ENCODE data around the gene ZBTB24. TPM values are rescaled to one million over a fixed set of nuclear protein-coding genes. Genes with fewer than 3 reads are reported as not detected.

Gene ZBTB24
- total RNA-seq, 4 donors from 2014 or later: 4.4 to 12.6 (median 9.0) TPM

DNA sequence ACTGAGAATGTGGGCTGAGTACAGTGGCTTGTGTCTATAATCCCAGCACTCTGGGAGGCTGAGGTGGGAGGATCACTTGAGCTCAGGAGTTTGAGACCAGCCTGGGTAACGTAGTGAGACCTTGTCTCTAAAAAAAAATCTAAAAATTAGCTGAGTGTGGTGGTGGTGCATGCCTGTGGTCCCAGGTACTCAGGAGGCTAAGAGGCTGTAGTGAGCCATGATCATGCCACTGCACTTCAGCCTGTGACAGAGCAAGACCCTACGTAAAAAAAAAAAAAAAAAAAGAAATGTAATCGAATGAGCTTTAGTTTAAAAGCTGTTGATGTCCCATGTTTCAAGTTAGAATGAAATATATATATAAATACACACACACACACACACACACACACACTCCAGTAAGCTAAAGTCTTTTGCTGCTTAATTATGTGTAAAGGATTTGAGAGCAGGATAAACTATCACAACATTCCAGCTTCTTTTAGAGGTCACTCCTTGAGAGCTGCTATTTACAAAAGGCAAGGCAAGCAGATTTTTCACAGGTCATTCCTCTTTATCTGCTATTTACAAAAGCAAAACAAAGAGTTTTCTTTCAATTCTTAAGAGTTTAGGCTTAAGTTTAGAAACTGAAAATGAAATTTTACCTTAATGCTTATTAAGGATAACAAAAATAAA, 22.7 kb downstream of the ZBTB24 start:
- Histone ChIP-seq H3K4me1 (no peaks in the 10 kb centered on the region), H3K27me3 (no peaks in the 10 kb centered on the region), H3K9me3 (no peaks in the 10 kb centered on the region), H3K4me3 (no peak overlapping the region), H3K36me3 (no peaks in the 10 kb centered on the region), H3K27ac (no peak overlapping the region)
- intact Hi-C loops (cut with DNase I; ENCODE audit: low total_unique reads): no loop called here
- no peak for DNase-seq
- TF ChIP-seq, protein P1, sequence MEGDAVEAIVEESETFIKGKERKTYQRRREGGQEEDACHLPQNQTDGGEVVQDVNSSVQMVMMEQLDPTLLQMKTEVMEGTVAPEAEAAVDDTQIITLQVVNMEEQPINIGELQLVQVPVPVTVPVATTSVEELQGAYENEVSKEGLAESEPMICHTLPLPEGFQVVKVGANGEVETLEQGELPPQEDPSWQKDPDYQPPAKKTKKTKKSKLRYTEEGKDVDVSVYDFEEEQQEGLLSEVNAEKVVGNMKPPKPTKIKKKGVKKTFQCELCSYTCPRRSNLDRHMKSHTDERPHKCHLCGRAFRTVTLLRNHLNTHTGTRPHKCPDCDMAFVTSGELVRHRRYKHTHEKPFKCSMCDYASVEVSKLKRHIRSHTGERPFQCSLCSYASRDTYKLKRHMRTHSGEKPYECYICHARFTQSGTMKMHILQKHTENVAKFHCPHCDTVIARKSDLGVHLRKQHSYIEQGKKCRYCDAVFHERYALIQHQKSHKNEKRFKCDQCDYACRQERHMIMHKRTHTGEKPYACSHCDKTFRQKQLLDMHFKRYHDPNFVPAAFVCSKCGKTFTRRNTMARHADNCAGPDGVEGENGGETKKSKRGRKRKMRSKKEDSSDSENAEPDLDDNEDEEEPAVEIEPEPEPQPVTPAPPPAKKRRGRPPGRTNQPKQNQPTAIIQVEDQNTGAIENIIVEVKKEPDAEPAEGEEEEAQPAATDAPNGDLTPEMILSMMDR (IDR thresholded peaks at IDR 0.05): no peak
- TF ChIP-seq POLR2A (IDR thresholded peaks at IDR 0.05): no peak

DNA sequence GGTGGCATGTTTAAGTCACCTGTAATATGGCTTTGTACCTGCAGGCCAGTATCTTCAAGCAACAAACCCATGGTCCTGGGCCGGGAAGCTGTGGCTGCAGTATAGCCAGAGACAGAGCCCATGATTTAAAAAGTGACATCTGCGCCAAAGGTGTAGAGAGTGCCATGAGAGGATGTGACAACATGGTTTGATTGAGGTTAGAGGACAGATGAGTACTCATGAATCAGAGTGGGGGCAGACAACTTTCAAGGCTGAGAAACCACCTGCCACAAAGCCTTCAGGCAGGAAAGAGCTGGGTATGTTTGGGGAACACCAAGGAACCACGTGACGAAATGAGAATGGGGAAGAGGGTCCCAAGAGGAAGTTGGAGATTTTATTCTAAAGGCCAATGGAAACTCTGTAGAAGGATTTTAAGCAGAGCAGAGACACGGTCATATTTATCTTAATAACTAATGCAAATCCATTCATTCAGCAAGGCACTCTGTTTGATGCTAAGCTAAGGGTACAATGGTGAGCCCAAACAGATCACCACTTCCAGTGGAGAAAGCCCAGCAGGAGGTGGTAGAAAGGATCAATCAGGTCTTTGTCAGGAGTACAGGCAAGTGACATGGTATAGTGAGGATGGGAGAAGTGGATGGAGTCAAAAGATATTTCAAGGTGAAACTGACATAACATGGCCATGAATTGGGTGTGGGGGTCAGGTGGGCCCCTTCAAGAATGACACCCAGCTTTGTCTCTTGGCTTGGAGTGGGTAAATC, 24.1 kb downstream of the ZBTB24 start:
- DNase-seq: no peak
- Histone ChIP-seq H3K36me3 (no peaks in the 10 kb centered on the region), H3K27ac (no peak overlapping the region), H3K4me3 (no peak overlapping the region), H3K9me3 (no peaks in the 10 kb centered on the region), H3K4me1 (no peaks in the 10 kb centered on the region), H3K27me3 (no peaks in the 10 kb centered on the region)
- intact Hi-C loops (cut with DNase I; ENCODE audit: low total_unique reads): loop anchor here (10.0 kb wide), 1 partner anchor 74 kb away; the partner anchor contains the start of gene CD164
- TF ChIP-seq POLR2A (IDR thresholded peaks at IDR 0.05): no peak
- TF ChIP-seq, protein P1 (IDR thresholded peaks at IDR 0.05): no peak

DNA sequence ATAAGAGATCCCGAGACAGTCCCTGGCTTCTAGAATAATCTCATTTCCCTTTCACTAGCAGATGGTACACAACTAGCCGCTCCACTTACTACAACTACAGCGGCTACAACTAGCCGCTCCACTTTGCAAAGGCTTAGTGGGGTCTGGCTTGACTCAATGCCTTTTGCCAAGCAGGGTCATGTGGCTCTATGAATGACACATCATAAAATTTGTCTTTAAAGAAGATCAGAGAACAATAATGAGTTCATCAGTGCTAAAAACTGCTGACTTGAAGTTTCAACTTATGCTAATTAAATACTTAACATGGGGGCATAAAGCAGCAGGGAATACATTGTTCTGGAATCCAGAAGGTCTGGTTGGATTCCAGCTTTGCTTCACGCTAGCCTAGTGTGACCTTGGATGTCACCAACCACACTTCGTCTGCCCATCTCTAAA, 25.4 kb downstream of the ZBTB24 start:
- Histone ChIP-seq H3K36me3 (no peaks in the 10 kb centered on the region), H3K4me3 (no peak overlapping the region), H3K4me1 (no peaks in the 10 kb centered on the region), H3K27ac (peak overlapping the region; percentile 80 to 82), H3K9me3 (no peaks in the 10 kb centered on the region), H3K27me3 (no peaks in the 10 kb centered on the region)
- intact Hi-C loops (cut with DNase I; ENCODE audit: low total_unique reads): loop anchor here (10.0 kb wide), 1 partner anchor 73 kb away; the partner anchor contains the start of gene CD164
- TF ChIP-seq POLR2A (IDR thresholded peaks at IDR 0.05): no peak
- TF ChIP-seq, protein P1 (IDR thresholded peaks at IDR 0.05): no peak
- DNase-seq: no peak

DNA sequence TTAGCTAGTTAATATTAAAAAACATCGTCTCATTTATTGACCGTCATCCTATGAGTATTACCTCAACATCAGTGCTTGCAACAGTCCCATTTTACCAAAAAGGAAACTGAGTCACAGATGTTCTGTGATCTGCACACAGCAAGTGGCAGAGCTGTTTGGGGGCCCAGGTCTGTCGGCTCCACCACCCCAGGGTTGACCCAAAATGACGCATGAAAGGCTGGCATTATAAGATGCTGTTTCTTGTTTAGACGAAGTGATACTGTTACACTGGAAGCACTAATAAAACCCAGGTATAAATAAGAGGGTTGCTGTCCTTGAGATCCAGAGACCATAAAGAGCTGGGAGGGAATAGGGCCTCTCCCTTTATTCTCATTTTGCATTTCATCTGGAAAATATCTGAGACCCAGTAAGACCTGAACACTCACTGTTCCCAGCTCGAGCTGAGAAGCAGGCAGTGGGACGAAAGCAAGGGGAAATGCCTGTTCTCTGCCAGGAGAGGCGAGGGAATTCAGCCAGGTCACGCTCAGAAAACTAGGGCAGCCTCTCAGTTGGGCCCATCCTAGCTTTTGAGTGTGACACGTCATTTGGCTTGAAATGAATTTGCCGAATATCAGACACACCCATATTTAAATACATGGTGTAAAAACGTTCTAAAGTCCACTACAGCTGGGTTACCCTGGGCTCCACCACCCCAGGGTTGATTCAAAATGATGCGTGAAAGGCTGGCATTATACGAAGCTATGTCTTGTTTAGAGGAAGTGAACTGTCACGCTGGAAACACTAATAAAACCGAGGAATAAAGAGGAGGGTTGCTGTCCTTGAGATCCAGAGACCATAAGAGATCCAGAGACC, 26.1 kb downstream of the ZBTB24 start:
- intact Hi-C loops (cut with DNase I; ENCODE audit: low total_unique reads): loop anchor here (10.0 kb wide), 1 partner anchor 72 kb away; the partner anchor contains the start of gene CD164
- Histone ChIP-seq H3K4me3 (peak overlapping the region; percentile 75 to 77), H3K9me3 (no peaks in the 10 kb centered on the region), H3K36me3 (no peaks in the 10 kb centered on the region), H3K4me1 (no peaks in the 10 kb centered on the region), H3K27ac (peak overlapping the region; percentile 80 to 82), H3K27me3 (no peaks in the 10 kb centered on the region)
- no peak for TF ChIP-seq POLR2A (IDR thresholded peaks at IDR 0.05)
- TF ChIP-seq, protein P1 (IDR thresholded peaks at IDR 0.05): no peak
- peak; percentile 58 to 75 for DNase-seq

Measured in uterus (tissue), 4 donors.